WTC11 (cell line): ENCODE measurements around the gene JAKMIP3. TPM values are rescaled to one million over a fixed set of nuclear protein-coding genes. Genes with fewer than 3 reads are reported as not detected.

Source experiments
- ATF2 ChIP-seq: sonication (generic); formaldehyde crosslinking; IDR thresholded peaks from 2 replicates; pipeline ENCODE4 v1.8.1; 2022; ENCODE audit warnings: low read depth, missing genetic modification reagents, borderline replicate concordance
- ATF3 ChIP-seq: sonication (generic); formaldehyde crosslinking; conservative IDR thresholded peaks from 2 replicates; pipeline ENCODE4 v1.8.1; 2022; ENCODE audit warnings: mild to moderate bottlenecking, missing genetic modification reagents
- ATF6 ChIP-seq: sonication (generic); formaldehyde crosslinking; IDR thresholded peaks from 2 replicates; pipeline ENCODE4 v1.8.1; 2023; ENCODE audit warnings: mild to moderate bottlenecking, missing genetic modification reagents
- E2F1 ChIP-seq: sonication (generic); formaldehyde crosslinking; IDR thresholded peaks from 2 replicates; pipeline ENCODE4 v1.8.0; 2022; ENCODE audit warnings: mild to moderate bottlenecking, missing genetic modification reagents
- E2F5 ChIP-seq: sonication (generic); formaldehyde crosslinking; IDR thresholded peaks from 2 replicates; pipeline ENCODE4 v1.8.1; 2022; ENCODE audit warnings: mild to moderate bottlenecking, moderate library complexity, missing genetic modification reagents
- ELF4 ChIP-seq: sonication (generic); formaldehyde crosslinking; IDR thresholded peaks from 2 replicates; pipeline ENCODE4 v1.8.1; 2022; ENCODE audit warnings: low read depth, mild to moderate bottlenecking, moderate library complexity, missing genetic modification reagents
- EMX1 ChIP-seq: fragments of 250-450 bp; sonication (Bioruptor Pico); IDR thresholded peaks from 2 replicates; pipeline ENCODE4 v1.8.0; 2021; ENCODE audit warnings: mild to moderate bottlenecking
- ERG ChIP-seq: fragments of 250-450 bp; sonication (Bioruptor Pico); IDR thresholded peaks from 2 replicates; pipeline ENCODE4 v1.8.0; 2021; ENCODE audit warnings: mild to moderate bottlenecking
- ESRRA ChIP-seq: sonication (generic); formaldehyde crosslinking; IDR thresholded peaks from 2 replicates; pipeline ENCODE4 v1.8.1; 2022; ENCODE audit warnings: mild to moderate bottlenecking, missing genetic modification reagents, borderline replicate concordance
- ETV6 ChIP-seq: sonication (generic); formaldehyde crosslinking; IDR thresholded peaks from 2 replicates; pipeline ENCODE4 v1.8.1; 2022; ENCODE audit warnings: mild to moderate bottlenecking, missing genetic modification reagents
- FOXJ3 ChIP-seq: sonication (generic); formaldehyde crosslinking; IDR thresholded peaks from 2 replicates; pipeline ENCODE4 v1.9.0; 2021; ENCODE audit warnings: missing genetic modification reagents, mild to moderate bottlenecking, borderline replicate concordance
- FOXP1 ChIP-seq: sonication (generic); formaldehyde crosslinking; IDR thresholded peaks from 2 replicates; pipeline ENCODE4 v1.8.0; 2022; ENCODE audit warnings: missing genetic modification reagents, mild to moderate bottlenecking, moderate library complexity, borderline replicate concordance
- GRHL2 ChIP-seq: fragments of 250-450 bp; sonication (Bioruptor Pico); IDR thresholded peaks from 2 replicates; pipeline ENCODE4 v1.8.0; 2022; ENCODE audit warnings: mild to moderate bottlenecking, moderate library complexity; ENCODE audit not compliant: insufficient replicate concordance, severe bottlenecking
- GTF2I ChIP-seq: fragments of 250-450 bp; sonication (Bioruptor Pico); conservative IDR thresholded peaks from 2 replicates; pipeline ENCODE4 v1.4.0; 2021; ENCODE audit warnings: mild to moderate bottlenecking
- JAZF1 ChIP-seq: fragments of 250-450 bp; sonication (Bioruptor Pico); IDR thresholded peaks from 2 replicates; pipeline ENCODE4 v1.9.0; 2021; ENCODE audit warnings: moderate library complexity, mild to moderate bottlenecking, inconsistent platforms
- MAX ChIP-seq: sonication (generic); formaldehyde crosslinking; IDR thresholded peaks from 2 replicates; pipeline ENCODE4 v1.8.0; 2022; ENCODE audit warnings: mild to moderate bottlenecking, missing genetic modification reagents
- NFATC4 ChIP-seq: fragments of 250-450 bp; sonication (Bioruptor Pico); IDR thresholded peaks from 2 replicates; pipeline ENCODE4 v1.9.0; 2021; ENCODE audit warnings: mild to moderate bottlenecking
- NR2C2 ChIP-seq: sonication (generic); formaldehyde crosslinking; IDR thresholded peaks from 2 replicates; pipeline ENCODE4 v1.8.0; 2022; ENCODE audit warnings: mild to moderate bottlenecking, missing genetic modification reagents
- OVOL2 ChIP-seq: fragments of 250-450 bp; sonication (Bioruptor Pico); IDR thresholded peaks from 2 replicates; pipeline ENCODE4 v1.9.0; 2021; ENCODE audit warnings: mild to moderate bottlenecking, borderline replicate concordance
- RORB ChIP-seq: fragments of 250-450 bp; sonication (Bioruptor Pico); IDR thresholded peaks from 2 replicates; pipeline ENCODE4 v1.9.0; 2021; ENCODE audit warnings: mild to moderate bottlenecking
- STAT6 ChIP-seq: sonication (generic); formaldehyde crosslinking; conservative IDR thresholded peaks from 2 replicates; pipeline ENCODE4 v1.8.1; 2023; ENCODE audit warnings: mild to moderate bottlenecking, low read depth, missing genetic modification reagents, moderate library complexity
- TEAD1 ChIP-seq: sonication (generic); formaldehyde crosslinking; IDR thresholded peaks from 2 replicates; pipeline ENCODE4 v1.8.0; 2022; ENCODE audit warnings: mild to moderate bottlenecking, missing genetic modification reagents
- TP53 ChIP-seq: sonication (generic); formaldehyde crosslinking; IDR thresholded peaks from 2 replicates; pipeline ENCODE4 v1.8.1; 2023; ENCODE audit warnings: mild to moderate bottlenecking, missing genetic modification reagents
- ZBTB21 ChIP-seq: sonication (generic); formaldehyde crosslinking; IDR thresholded peaks from 2 replicates; pipeline ENCODE4 v1.8.1; 2023; ENCODE audit warnings: mild to moderate bottlenecking, missing genetic modification reagents, borderline replicate concordance
- ZMAT4 ChIP-seq: fragments of 250-450 bp; sonication (Bioruptor Pico); IDR thresholded peaks from 2 replicates; pipeline ENCODE4 v1.9.0; 2021; ENCODE audit warnings: mild to moderate bottlenecking
- ZNF121 ChIP-seq: sonication (generic); formaldehyde crosslinking; IDR thresholded peaks from 2 replicates; pipeline ENCODE4 v1.8.0; 2023; ENCODE audit warnings: missing genetic modification reagents
- ZNF138 ChIP-seq: sonication (generic); formaldehyde crosslinking; conservative IDR thresholded peaks from 2 replicates; pipeline ENCODE4 v1.8.1; 2022; ENCODE audit warnings: mild to moderate bottlenecking, moderate library complexity, missing genetic modification reagents
- ZNF232 ChIP-seq: sonication (generic); formaldehyde crosslinking; IDR thresholded peaks from 2 replicates; pipeline ENCODE4 v1.8.0; 2022; ENCODE audit warnings: mild to moderate bottlenecking, missing genetic modification reagents
- ZNF396 ChIP-seq: fragments of 250-450 bp; sonication (Bioruptor Pico); IDR thresholded peaks from 2 replicates; pipeline ENCODE4 v1.8.0; 2021; ENCODE audit warnings: mild to moderate bottlenecking, moderate library complexity, borderline replicate concordance
- ZNF416 ChIP-seq: fragments of 250-450 bp; sonication (Bioruptor Pico); IDR thresholded peaks from 2 replicates; pipeline ENCODE4 v1.9.0; 2021; ENCODE audit warnings: mild to moderate bottlenecking, inconsistent platforms
- ZNF423 ChIP-seq: fragments of 250-450 bp; sonication (Bioruptor Pico); IDR thresholded peaks from 2 replicates; pipeline ENCODE4 v2.1.2; 2022; ENCODE audit warnings: mild to moderate bottlenecking, moderate library complexity
- ZNF671 ChIP-seq: fragments of 250-450 bp; sonication (Bioruptor Pico); IDR thresholded peaks from 2 replicates; pipeline ENCODE4 v1.8.0; 2021; ENCODE audit warnings: mild to moderate bottlenecking
- total RNA-seq: library from RNA; stranded (reverse); gene quantifications from 3 replicates; pipeline ENCODE4 v1.2.3, GENCODE V29; 2021

The JAKMIP3 gene
- total RNA-seq, 1 experiment from 2014 or later = 1.7 TPM

GRCh38 chr10:132054564-132054963, 11.2 kb upstream of the JAKMIP3 start (continued):
- TF ChIP-seq ZMAT4 (CRISPR knock-in tag) (no peak), STAT6 (no peak), E2F5 (CRISPR knock-in tag) (no peak), ERG (no peak), ZBTB21 (CRISPR knock-in tag) (0 out of 2 replicates have a peak, but pooled peaks have one; percentile 61), ELF4 (CRISPR knock-in tag) (no peak), GTF2I (CRISPR knock-in tag) (no peak), FOXJ3 (CRISPR knock-in tag) (no peak), EMX1 (CRISPR knock-in tag) (no peak), OVOL2 (no peak), RORB (CRISPR knock-in tag) (no peak), ZNF396 (CRISPR knock-in tag) (no peak), TEAD1 (peak; percentile 21; the same call in 1 of the 2 replicates), ZNF416 (CRISPR knock-in tag) (no peak), GRHL2 (CRISPR knock-in tag) (no peak), ZNF423 (CRISPR knock-in tag) (no peak), TP53 (CRISPR knock-in tag) (no peak), ZNF671 (CRISPR knock-in tag) (no peak), NFATC4 (CRISPR knock-in tag) (no peak), MAX (CRISPR knock-in tag) (no peak; the same call in 1 of the 2 replicates), ZNF121 (CRISPR knock-in tag) (no peak), ETV6 (CRISPR knock-in tag) (no peak), ZNF138 (CRISPR knock-in tag) (no peak), NR2C2 (no peak), FOXP1 (CRISPR knock-in tag) (peak; percentile 75; the same call in 1 of the 2 replicates), ATF2 (no peak), E2F1 (CRISPR knock-in tag) (no peak), ZNF232 (no peak), ESRRA (no peak), ATF6 (CRISPR knock-in tag) (no peak), ATF3 (CRISPR knock-in tag) (no peak), JAZF1 (CRISPR knock-in tag) (no peak)
